IMR-90 (cell line): ENCODE data around the gene FLCN. TPM values are rescaled to one million over a fixed set of nuclear protein-coding genes. Genes with fewer than 3 reads are reported as not detected.

Experiments
- ATAC-seq: fragments of 200-7000 bp; cut with Tn5 transposase; 2 replicates; pipeline ENCODE4 v1.9.1; 2020; ENCODE audit warnings: low read depth, mild to moderate bottlenecking, moderate library complexity
- BruUV-seq: library from RNA; stranded (reverse); fragments of 400-500 nt; replicated peaks from 2 replicates; lab custom pipeline; 2021; lab: Mats Ljungman, UMichigan
- CTCF ChIA-PET: fragments of 300-600 bp; formaldehyde crosslinking; extraction: SDS; loops from one replicate; lab custom pipeline; 2021; ENCODE audit warnings: antibody characterized with exemption; lab: Yijun Ruan, JAX
- POLR2A ChIA-PET: fragments of 300-600 bp; sonication (Branson Sonifier 250); formaldehyde crosslinking; loops from one replicate; lab custom pipeline; 2022; ENCODE audit warnings: antibody characterized with exemption; ENCODE audit not compliant: unreplicated experiment; lab: Charles Lee
- DNase-seq: peaks from one replicate; pipeline ENCODE4 v3.0.0; 2013
- H2AFZ ChIP-seq: replicated peaks from 2 replicates; pipeline ENCODE3; 2013; ENCODE audit warnings: low read length, mild to moderate bottlenecking; ENCODE audit not compliant: poor library complexity
- H2AK5ac ChIP-seq: 2 replicates; pipeline ENCODE4 v1.6.1; 2013; ENCODE audit warnings: low read depth, low read length, inconsistent platforms
- H2AK9ac ChIP-seq: replicated peaks from 2 replicates; pipeline ENCODE3; 2013; ENCODE audit warnings: mild to moderate bottlenecking, low read depth, low read length, moderate library complexity; ENCODE audit not compliant: poor library complexity
- H2BK120ac ChIP-seq: 2 replicates; pipeline ENCODE4 v1.6.1; 2013; ENCODE audit warnings: low read depth, low read length, inconsistent platforms
- H2BK15ac ChIP-seq: 3 replicates; pipeline ENCODE4 v1.6.1; 2013; ENCODE audit warnings: low read depth, low read length, inconsistent platforms
- H2BK20ac ChIP-seq: 2 replicates; pipeline ENCODE4 v1.6.1; 2013; ENCODE audit warnings: low read depth, mild to moderate bottlenecking, inconsistent platforms, low read length, moderate library complexity
- H2BK5ac ChIP-seq: 2 replicates; pipeline ENCODE4 v1.6.1; 2013; ENCODE audit warnings: mild to moderate bottlenecking, low read depth, low read length, inconsistent platforms; ENCODE audit not compliant: poor library complexity, severe bottlenecking
- H3K14ac ChIP-seq: replicated peaks from 2 replicates; pipeline ENCODE4 v1.6.1; 2013; ENCODE audit warnings: low read depth, low read length, inconsistent platforms
- H3K18ac ChIP-seq: 2 replicates; pipeline ENCODE4 v1.6.1; 2013; ENCODE audit warnings: low read depth, low read length, control low read depth
- H3K23ac ChIP-seq: 2 replicates; pipeline ENCODE4 v1.6.1; 2013; ENCODE audit warnings: low read depth, low read length, inconsistent platforms
- H3K27ac ChIP-seq: 2 replicates; pipeline ENCODE4 v1.5.1; 2013; ENCODE audit warnings: mild to moderate bottlenecking, control low read depth, low read length; ENCODE audit not compliant: insufficient read depth
- H3K27me3 ChIP-seq: 2 replicates; pipeline ENCODE4 v1.6.1; 2013; ENCODE audit warnings: low read length; ENCODE audit not compliant: control insufficient read depth, insufficient read depth
- H3K36me3 ChIP-seq: 2 replicates; pipeline ENCODE4 v1.6.1; 2013; ENCODE audit warnings: low read length, mixed read lengths; ENCODE audit not compliant: control insufficient read depth, insufficient read depth
- H3K4ac ChIP-seq: 2 replicates; pipeline ENCODE4 v1.6.1; 2013; ENCODE audit warnings: low read depth, low read length, inconsistent platforms
- H3K4me1 ChIP-seq: 2 replicates; pipeline ENCODE4 v1.6.1; 2013; ENCODE audit warnings: low read length, mixed read lengths; ENCODE audit not compliant: control insufficient read depth, insufficient read depth
- H3K4me2 ChIP-seq: 2 replicates; pipeline ENCODE4 v1.6.1; 2013; ENCODE audit warnings: low read depth, mild to moderate bottlenecking, control low read depth, low read length, moderate library complexity
- H3K4me3 ChIP-seq: 2 replicates; pipeline ENCODE4 v1.5.1; 2013; ENCODE audit warnings: low read depth, mild to moderate bottlenecking, control low read depth, low read length, moderate library complexity; ENCODE audit not compliant: insufficient read depth
- H3K56ac ChIP-seq: 2 replicates; pipeline ENCODE4 v1.6.1; 2013; ENCODE audit warnings: low read length, inconsistent platforms; ENCODE audit not compliant: insufficient read depth; ENCODE audit errors: extremely low read depth
- H3K79me1 ChIP-seq, 2 experiments: 2 replicates each; pipeline ENCODE4 v1.6.1; 2013; ENCODE audit warnings: low read length in 2 of 2, inconsistent platforms in 1 of 2, low read depth in 1 of 2
- H3K9ac ChIP-seq: 2 replicates; pipeline ENCODE4 v1.6.1; 2013; ENCODE audit warnings: low read depth, low read length, control low read depth
- H3K9me1 ChIP-seq: 2 replicates; pipeline ENCODE4 v1.6.1; 2013; ENCODE audit warnings: low read length, inconsistent platforms; ENCODE audit not compliant: insufficient read depth
- H3K9me3 ChIP-seq: 2 replicates; pipeline ENCODE4 v1.6.1; 2013; ENCODE audit warnings: low read length; ENCODE audit not compliant: control insufficient read depth, insufficient read depth
- H4K20me1 ChIP-seq: 2 replicates; pipeline ENCODE4 v1.6.1; 2013; ENCODE audit warnings: low read length, inconsistent platforms; ENCODE audit not compliant: insufficient read depth
- H4K5ac ChIP-seq: 2 replicates; pipeline ENCODE4 v1.6.1; 2013; ENCODE audit warnings: mild to moderate bottlenecking, low read depth, low read length, control low read depth
- H4K8ac ChIP-seq, 2 experiments: 2 replicates each; pipeline ENCODE4 v1.6.1; 2013; ENCODE audit warnings: low read depth in 2 of 2, low read length in 2 of 2, control low read depth in 1 of 2, inconsistent platforms in 1 of 2
- H4K91ac ChIP-seq: 2 replicates; pipeline ENCODE4 v1.6.1; 2013; ENCODE audit warnings: low read depth, low read length, inconsistent platforms; ENCODE audit not compliant: insufficient read depth
- BHLHE40 ChIP-seq: fragments of 150-350 bp; IDR thresholded peaks from 2 replicates; pipeline ENCODE4 v1.6.1; 2016; ENCODE audit warnings: mild to moderate bottlenecking, low read depth, low read length
- CEBPB ChIP-seq: IDR thresholded peaks from 2 replicates; pipeline ENCODE4 v1.6.1; 2012; ENCODE audit warnings: low read depth, low read length, improper control_type of control experiment
- CHD1 ChIP-seq: IDR thresholded peaks from 2 replicates; pipeline ENCODE4 v1.6.1; 2012; ENCODE audit warnings: low read depth, low read length, improper control_type of control experiment
- CTCF ChIP-seq: conservative IDR thresholded peaks from 2 replicates; pipeline ENCODE4 v1.5.1; 2012; ENCODE audit warnings: mild to moderate bottlenecking, low read depth, low read length, improper control_type of control experiment
- ELK1 ChIP-seq: fragments of 150-350 bp; IDR thresholded peaks from 2 replicates; pipeline ENCODE4 v1.6.1; 2016; ENCODE audit warnings: low read depth, mild to moderate bottlenecking, low read length, moderate library complexity, borderline replicate concordance
- FOS ChIP-seq: fragments of 150-350 bp; IDR thresholded peaks from 2 replicates; pipeline ENCODE4 v1.6.1; 2016; ENCODE audit warnings: low read depth, low read length
- MAFK ChIP-seq: IDR thresholded peaks from 2 replicates; pipeline ENCODE4 v1.6.1; 2012; ENCODE audit warnings: low read depth, low read length, improper control_type of control experiment
- MAZ ChIP-seq: IDR thresholded peaks from 2 replicates; pipeline ENCODE4 v1.6.1; 2012; ENCODE audit warnings: low read depth, mild to moderate bottlenecking, low read length, improper control_type of control experiment, moderate library complexity, borderline replicate concordance
- MXI1 ChIP-seq: IDR thresholded peaks from 2 replicates; pipeline ENCODE4 v1.6.1; 2012; ENCODE audit warnings: low read depth, mild to moderate bottlenecking, low read length, moderate library complexity, borderline replicate concordance
- NFE2L2 ChIP-seq: fragments of 150-350 bp; IDR thresholded peaks from 2 replicates; pipeline ENCODE4 v1.6.1; 2016; ENCODE audit warnings: low read depth, mild to moderate bottlenecking, low read length
- POLR2A ChIP-seq: IDR thresholded peaks from 2 replicates; pipeline ENCODE4 v1.6.1; 2012; ENCODE audit warnings: mild to moderate bottlenecking, low read depth, low read length
- RAD21 ChIP-seq: IDR thresholded peaks from 2 replicates; pipeline ENCODE4 v1.6.1; 2012; ENCODE audit warnings: low read length, improper control_type of control experiment
- RCOR1 ChIP-seq: IDR thresholded peaks from 2 replicates; pipeline ENCODE4 v1.6.1; 2012; ENCODE audit warnings: mild to moderate bottlenecking, low read length, improper control_type of control experiment; ENCODE audit not compliant: insufficient replicate concordance
- RFX5 ChIP-seq: IDR thresholded peaks from 2 replicates; pipeline ENCODE4 v1.8.0; 2012; ENCODE audit warnings: low read depth, mild to moderate bottlenecking, low read length, moderate library complexity
- SMC3 ChIP-seq: fragments of 150-350 bp; IDR thresholded peaks from 2 replicates; pipeline ENCODE4 v1.6.1; 2016; ENCODE audit warnings: low read depth, mild to moderate bottlenecking, antibody characterized with exemption, low read length, moderate library complexity
- USF2 ChIP-seq: fragments of 150-350 bp; IDR thresholded peaks from 2 replicates; pipeline ENCODE4 v1.6.1; 2017; ENCODE audit warnings: mild to moderate bottlenecking, antibody characterized with exemption, low read length, low read depth
- WGBS, 2 experiments: methylation state at CpG; one replicate each; pipeline versions ENCODE4 v1.1.5 to v1.1.7; 2013; ENCODE audit warnings: missing lambda C conversion rate in 2 of 2; ENCODE audit not compliant: insufficient read length in 1 of 2; ENCODE audit errors: extremely low coverage in 2 of 2; 5-methylcytosine and 5-hydroxymethylcytosine counted together
- dilution Hi-C: fragments of 300-500 bp; cut with HindIII; formaldehyde crosslinking; loops from one replicate; pipeline ENCODE4 v1.14.3; 2018; ENCODE audit warnings: low sequenced_read_pairs; ENCODE audit not compliant: unreplicated experiment
- in situ Hi-C: fragments of 300-500 bp; cut with MboI; formaldehyde crosslinking; loops from 3 replicates; pipeline ENCODE4 v1.14.3; 2019; ENCODE audit warnings: low sequenced_read_pairs, inconsistent platforms, mixed read lengths
- intact Hi-C: fragments of 100-400 bp; cut with micrococcal nuclease; formaldehyde crosslinking; loops from 2 replicates; pipeline ENCODE4 v1.10.0; 2022
- polyA plus RNA-seq, 3 experiments: library from polyadenylated mRNA; depleted of rRNA; stranded (reverse); fragments of >200 nt; gene quantifications; 2 replicates each; pipeline ENCODE4 v1.2.3, GENCODE V29; 2012; ENCODE audit warnings: low replicate concordance in 1 of 3
- total RNA-seq: library from RNA; depleted of rRNA; stranded (reverse); fragments of >200 nt; gene quantifications from 2 replicates; pipeline ENCODE4 v1.2.3, GENCODE V29; 2012

FLCN gene
- total and polyA plus RNA-seq, 2 of the 4 experiments (the other 2 are of a cell fraction): 16.8 to 24.8 TPM

- Histone ChIP-seq H4K91ac (no peak overlapping the region), H3K4me1 (no peaks in the 10 kb centered on the region), H3K36me3 (peaks cover 76% of the 10 kb centered on the region), H3K18ac (no peak overlapping the region), H2BK15ac (no peak overlapping the region), H4K5ac (no peak overlapping the region), H3K27me3 (no peaks in the 10 kb centered on the region), H4K20me1 (peaks cover 9% of the 10 kb centered on the region; the same call in 1 of the 2 replicates), H2AK5ac (no peak overlapping the region), H3K79me1 (peaks cover 12 to 47% of the 10 kb centered on the region in 2 experiments), H3K56ac (no peak overlapping the region), H3K14ac (no peak overlapping the region), H2BK20ac (no peak overlapping the region), H2AFZ (no peak overlapping the region), H2AK9ac (no peak overlapping the region), H3K9me1 (peaks cover 4% of the 10 kb centered on the region; the same call in 1 of the 2 replicates), H3K4me2 (no peak overlapping the region), H4K8ac (no peak overlapping the region), H3K9ac (no peak overlapping the region), H3K4me3 (no peak overlapping the region), H3K4ac (no peak overlapping the region), H2BK120ac (no peak overlapping the region), H3K9me3 (no peaks in the 10 kb centered on the region), H3K27ac (no peak overlapping the region), H3K23ac (no peak overlapping the region), H2BK5ac (no peak overlapping the region)
- DNase-seq: no peak
- ChIA-PET CTCF (no interaction called here), POLR2A (no interaction called here)
- no CpG with 5 or more reads among the region's 5 CpGs for WGBS, 2 experiments
- in situ Hi-C loops (no loop called here), intact Hi-C loops (no loop called here), dilution Hi-C loops (no loop called here)
- ATAC-seq: no peak
- TF ChIP-seq MAFK (no peak), RCOR1 (no peak), FOS (no peak), RFX5 (no peak), SMC3 (no peak), CEBPB (no peak), MAZ (no peak), CHD1 (no peak), USF2 (no peak), ELK1 (no peak), CTCF (no peak), POLR2A (no peak), BHLHE40 (no peak), NFE2L2 (no peak), RAD21 (no peak), MXI1 (no peak)
- no TSS peak for BruUV-seq
These were observed 68.6 kb downstream of the FLCN start for GRCh38 chr17:17168401-17168800.
